GM12874 (cell line): Measurements from ENCODE around the gene TMEM220.

ENCODE experiments used
- CTCF ChIP-seq: IDR thresholded peaks from 2 replicates; pipeline ENCODE4 v1.5.1; 2011; ENCODE audit warnings: low read depth, mild to moderate bottlenecking, control low read depth, low read length, moderate library complexity; ENCODE audit not compliant: insufficient read depth

Gene TMEM220

GRCh38 chr17:10743316-10744009, 13.6 kb upstream of the TMEM220 start:
- no peak for TF ChIP-seq CTCF

- no peak for TF ChIP-seq CTCF
These were observed 12.6 kb upstream of the TMEM220 start for GRCh38 chr17:10742431-10742830.

- no peak for TF ChIP-seq CTCF
These were observed 11.8 kb upstream of the TMEM220 start for GRCh38 chr17:10741416-10742135.

- no peak for TF ChIP-seq CTCF
These were observed 9.6 kb upstream of the TMEM220 start for GRCh38 chr17:10739386-10739785.

GRCh38 chr17:10738521-10739258, 8.9 kb upstream of the TMEM220 start:
- no peak for TF ChIP-seq CTCF

GRCh38 chr17:10737736-10738135, 7.9 kb upstream of the TMEM220 start:
- TF ChIP-seq CTCF: no peak

GRCh38 chr17:10737168-10737622, 7.4 kb upstream of the TMEM220 start:
- TF ChIP-seq CTCF: peak; percentile 50
